NCI-H187 treated with DMSO at 0.1 percent for 48 hours (cell line): Measurements from ENCODE around the gene TCF20.

ENCODE experiments used
- DNase-seq: peaks from one replicate; lab custom pipeline; 2025; lab: John Stamatoyannopoulos, UW

The TCF20 gene

DNA sequence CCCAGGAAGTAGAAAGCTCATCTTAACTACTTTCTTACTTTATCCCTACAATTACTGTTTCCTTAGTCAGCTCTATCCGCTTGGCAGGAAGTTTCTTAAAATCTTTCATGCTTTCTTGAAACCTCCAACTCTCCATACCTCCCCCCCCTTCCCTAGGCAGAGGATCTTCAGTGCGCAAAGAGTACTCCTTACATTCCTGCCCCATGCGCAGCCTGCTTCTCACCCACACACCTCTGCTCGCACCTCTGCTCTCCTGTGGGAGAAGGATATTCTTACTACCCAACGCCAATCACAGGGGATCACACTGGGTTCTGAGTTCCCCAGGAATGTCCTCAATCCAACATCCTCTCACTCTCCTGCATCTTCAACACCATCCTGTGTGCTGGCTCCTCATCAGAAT, 12.3 kb downstream of the TCF20 start:
- DNase-seq = no peak

DNA sequence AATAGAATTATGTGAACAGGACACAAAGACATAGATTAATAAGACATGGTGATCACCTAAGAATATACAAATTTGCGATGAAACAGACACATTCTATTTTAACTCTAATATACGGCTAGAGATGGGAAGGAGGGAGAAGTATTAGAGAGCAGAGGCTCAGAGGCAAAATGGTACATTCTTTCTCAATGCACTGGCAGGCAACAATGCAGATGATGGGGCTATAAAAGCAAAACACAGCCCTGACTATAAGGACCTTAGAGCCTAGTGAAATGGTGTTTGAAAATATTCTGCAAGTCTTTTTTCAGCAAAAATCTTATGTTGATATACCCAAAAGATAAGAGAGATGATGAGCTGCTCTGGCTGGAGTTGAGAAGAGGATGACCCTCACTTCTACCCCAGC, 13.1 kb downstream of the TCF20 start:
- no peak for DNase-seq

DNA sequence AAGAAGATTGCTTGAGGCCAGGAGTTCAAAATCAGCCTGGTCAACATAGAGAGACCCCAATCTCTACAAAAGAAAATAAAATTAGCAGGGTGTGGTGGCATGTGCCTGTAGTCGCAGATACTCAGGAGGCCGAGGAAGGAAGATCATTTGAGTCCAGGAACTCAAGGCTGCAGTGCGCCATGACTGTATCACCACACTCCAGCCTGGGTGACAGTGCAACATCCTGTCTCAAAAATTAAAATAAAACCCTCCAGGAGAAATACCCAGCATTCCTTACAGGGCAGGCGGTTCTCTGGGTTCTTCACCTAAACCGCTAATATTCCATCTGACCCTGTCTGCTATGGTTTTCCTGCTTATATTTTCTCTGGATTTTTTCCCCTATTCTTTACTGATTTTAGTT, 13.5 kb downstream of the TCF20 start:
- no peak for DNase-seq

DNA sequence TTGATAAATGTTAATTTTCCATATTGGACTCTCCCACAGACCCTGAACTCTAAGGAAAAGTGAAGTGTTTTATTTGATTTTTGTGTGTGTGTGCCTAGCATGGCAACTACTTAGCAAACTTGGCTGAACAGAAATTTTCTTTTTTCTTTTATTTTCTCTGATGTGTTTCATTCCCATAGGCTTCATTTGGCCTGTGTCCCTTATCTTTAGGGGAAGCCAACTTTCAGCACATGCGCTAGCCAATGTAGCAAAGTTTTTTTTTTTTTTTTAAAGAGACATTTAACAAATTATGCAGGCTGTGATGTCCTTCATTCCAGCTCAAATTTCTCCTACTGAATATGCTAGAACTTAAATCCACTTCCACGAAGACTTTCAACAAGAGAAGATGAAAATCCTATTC, 14.2 kb downstream of the TCF20 start:
- no peak for DNase-seq

DNA sequence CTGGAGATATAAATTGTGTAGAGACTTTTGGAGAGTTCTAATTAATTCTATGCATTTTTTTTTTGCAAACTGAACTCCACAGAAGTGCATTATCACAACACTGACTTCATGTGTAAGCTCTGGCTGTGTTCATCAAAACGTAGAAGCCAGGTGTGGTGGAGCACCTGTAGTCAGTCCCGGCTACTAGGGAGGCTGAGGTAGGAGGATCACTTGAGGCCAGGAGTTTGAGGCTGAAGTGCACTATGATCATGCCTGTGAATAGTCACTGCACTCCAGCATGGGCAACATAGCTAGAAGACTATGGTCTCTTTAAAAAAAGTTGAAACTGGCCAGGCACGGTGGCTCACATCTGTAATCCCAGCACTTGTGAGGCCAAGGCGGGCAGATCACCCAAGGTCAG, 20.6 kb downstream of the TCF20 start:
- no peak for DNase-seq

DNA sequence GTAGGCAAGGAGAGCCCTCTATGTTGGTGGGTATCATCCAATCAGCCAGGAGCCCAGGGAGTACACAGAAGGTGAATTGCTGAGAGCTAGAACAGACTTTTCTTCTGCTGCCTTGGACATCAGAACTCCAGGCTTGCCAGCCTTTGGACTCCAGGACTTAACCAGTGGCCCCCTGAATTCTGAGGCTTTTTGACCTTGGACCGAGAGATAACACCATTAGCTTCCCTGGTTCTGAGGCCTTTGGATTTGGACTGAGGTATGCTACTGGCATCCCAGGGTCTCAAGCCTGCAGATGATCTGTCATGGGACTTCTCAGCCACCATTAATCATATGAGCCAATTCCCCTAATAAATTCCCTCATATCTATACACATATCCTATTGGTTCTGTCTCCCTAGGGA, 21.5 kb downstream of the TCF20 start:
- no peak for DNase-seq

DNA sequence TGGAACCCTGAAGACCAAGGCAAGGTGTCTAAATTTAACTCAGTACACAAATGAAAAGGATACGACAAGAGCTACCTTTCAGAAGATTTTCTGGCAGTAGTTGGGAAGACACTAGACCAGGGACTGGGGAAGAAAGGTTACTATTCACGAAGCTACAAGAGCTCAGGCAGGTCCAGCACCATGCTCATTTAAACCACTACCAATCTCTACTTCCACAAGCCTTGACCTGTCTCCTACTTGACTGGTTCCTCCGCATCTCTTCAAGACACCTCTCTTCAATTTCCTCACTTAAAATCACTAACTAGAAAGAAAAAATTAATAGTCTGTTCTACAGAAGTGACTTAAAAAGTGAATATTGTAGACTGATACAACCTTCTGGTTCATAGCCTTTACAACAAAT, 22.9 kb downstream of the TCF20 start:
- no peak for DNase-seq

DNA sequence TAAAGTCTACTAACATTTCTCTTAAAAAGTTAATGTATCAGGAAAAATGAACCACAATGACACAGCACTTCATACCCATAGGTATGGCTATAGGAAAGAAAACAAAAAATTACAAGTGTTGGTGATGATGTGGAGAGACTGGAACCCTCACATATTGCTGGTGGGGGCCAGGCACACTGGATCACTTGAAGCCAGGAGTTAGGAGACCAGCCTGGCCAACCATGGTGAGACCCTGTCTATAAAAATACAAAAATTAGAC, 26.7 kb downstream of the TCF20 start:
- no peak for DNase-seq

DNA sequence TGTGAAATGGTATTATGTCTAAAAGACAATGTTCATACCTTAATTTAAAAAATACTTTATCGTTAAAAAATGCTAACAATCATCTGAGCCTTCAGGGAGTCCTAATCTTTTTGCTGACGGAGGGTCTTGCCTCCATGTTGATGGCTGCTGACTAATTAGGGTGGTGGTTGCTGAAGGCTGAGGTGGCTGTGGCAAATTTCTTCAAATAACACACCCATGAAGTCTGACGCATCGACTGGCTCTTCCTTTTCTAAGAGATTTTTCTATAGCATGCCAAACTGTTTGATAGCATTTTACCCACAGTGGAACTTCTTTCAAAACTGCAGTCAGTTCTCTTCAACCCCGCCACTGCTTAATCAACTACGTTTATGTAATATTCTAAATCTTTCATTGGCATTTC, 33.6 kb downstream of the TCF20 start:
- DNase-seq = no peak

DNA sequence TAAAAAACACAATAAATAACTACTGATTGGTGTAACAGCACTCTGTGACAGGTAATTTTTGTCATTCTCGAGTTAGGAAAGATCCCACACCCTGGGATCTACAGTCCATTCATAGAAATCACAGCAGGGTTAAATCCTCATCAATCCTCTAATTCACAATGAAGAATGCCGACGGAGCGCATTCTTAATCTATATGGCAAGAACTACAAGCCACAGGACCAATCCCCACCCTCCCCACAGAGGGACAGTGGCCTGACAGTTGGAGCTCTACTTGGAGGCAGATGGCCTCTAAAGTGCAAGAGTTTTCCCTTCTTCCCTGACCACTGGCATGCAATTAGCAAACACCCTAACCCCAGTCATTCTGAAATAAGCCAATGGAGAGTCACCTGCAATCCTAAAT, 34.2 kb downstream of the TCF20 start:
- DNase-seq = no peak

DNA sequence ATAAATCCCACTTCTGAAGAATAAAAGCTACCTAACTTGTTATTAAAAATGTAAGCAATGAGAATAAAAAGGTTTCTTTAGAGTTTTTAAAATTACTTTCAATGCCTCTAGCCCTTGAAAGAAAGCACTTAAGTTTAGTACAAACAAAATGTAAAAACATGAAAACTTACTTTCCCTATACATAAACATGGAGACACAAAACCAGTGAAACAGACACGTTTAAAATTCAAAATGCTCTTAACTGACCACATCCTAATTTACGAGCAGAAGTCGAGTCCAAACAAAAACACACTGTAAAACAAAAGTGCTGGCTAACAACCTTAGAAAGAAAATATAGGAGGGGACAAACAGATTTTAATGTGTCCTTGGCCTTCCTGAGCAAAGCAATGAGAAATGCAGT, 36.6 kb downstream of the TCF20 start:
- no peak for DNase-seq

DNA sequence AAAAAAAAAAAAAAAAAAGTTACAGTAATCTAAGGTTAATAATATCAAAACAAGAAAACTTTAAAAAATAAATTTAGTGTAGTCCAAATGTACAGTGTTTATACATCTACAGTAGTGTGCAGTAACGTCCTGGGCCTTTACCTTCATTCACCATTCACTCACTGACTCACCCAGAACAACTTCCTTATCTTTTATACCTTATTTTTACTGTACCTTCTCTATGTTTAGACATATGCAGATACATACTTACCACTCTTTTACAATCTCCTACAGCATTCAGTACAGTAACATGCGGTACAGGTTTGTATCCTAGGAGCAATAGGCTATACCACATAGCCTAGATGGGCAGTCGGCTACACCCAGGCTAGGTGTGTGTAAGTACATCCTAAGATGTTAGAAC, 38.5 kb downstream of the TCF20 start:
- no peak for DNase-seq

DNA sequence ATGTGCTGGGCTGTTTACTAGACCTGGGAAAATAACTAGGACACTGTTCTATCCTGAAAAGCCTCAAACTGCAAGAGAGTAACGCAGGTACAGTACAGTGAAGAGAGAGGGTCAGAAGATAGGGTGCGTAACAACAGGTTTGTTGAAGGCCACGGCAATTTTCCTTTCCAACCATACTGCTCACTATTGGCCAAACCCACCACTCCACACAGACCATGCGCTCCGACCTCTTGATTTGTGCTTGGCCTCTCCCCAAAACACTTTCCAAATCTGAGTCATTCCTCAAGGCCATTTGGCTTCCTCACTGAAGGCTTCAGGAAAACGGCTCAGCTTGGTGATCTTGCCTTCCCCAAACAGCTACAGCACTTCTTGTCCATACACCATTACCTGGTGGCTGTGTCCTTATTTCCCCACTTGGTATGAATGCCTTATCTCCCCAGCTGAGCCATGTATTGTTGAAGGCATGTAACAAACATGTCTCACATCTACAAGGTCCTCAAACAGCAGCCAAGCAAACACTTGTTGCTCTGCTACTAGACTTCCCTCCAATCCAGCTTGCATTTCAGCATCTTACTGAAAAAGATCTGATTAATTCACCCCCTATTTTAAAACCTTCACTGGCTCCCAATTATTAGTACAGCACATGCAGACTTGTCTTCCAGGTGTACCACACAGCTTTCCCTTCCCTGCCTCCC, 40.9 kb downstream of the TCF20 start:
- DNase-seq = no peak

DNA sequence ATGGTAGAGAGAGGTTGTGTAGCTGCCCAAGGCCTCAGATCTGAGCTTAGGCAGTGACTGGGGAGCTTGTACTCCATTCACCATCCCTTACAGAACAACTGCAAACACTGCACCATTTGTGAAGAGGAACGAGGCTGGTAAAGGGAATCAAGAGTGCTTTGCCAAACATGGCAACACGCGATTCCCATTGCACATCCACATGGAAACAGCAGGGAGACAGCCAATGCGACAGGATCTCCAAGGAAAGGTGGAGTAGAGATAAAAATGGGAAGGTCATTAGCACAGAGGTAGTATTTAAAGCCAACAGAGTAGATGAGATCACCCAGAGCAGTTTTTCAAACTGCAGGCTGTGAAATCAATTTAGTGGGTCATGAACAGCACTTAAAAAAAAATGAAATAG, 42.0 kb downstream of the TCF20 start:
- DNase-seq = no peak

DNA sequence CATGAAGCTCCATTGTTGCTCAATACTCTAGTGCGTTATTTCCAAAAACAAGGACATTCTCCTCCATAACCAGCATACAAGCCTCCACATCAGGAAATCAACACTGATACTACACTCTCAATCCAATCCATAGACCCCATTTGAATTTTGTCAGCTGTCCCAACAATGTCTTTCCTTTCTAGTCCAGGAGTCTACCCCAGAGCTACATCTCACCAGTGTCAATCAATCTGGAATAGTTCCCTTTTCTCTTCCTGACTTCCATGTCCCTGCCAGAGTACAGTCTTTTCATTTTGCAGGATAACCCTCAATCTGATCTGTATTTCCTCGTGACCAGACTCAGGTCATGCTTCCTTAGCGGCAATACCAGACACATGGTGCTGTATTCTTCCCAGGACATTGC, 43.0 kb downstream of the TCF20 start:
- DNase-seq = no peak

DNA sequence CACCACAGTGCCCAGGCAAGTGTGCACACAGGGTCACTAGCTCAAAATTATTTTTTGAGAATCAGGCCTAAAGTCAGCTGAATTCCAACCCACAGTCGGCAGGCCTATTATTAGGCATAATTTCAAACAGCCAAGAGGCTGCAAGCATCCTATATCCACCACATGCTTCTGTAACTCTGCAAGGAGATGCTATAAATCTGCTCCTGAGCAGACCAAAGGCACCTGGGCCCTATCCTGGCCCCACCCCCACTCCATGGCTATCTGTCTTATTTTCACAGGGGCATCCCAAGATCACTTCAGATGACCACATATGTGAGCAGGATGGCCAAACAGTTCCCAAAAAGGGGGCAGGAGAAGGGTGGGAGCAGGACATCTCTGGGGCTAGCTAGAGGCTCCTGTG, 44.6 kb downstream of the TCF20 start:
- no peak for DNase-seq

DNA sequence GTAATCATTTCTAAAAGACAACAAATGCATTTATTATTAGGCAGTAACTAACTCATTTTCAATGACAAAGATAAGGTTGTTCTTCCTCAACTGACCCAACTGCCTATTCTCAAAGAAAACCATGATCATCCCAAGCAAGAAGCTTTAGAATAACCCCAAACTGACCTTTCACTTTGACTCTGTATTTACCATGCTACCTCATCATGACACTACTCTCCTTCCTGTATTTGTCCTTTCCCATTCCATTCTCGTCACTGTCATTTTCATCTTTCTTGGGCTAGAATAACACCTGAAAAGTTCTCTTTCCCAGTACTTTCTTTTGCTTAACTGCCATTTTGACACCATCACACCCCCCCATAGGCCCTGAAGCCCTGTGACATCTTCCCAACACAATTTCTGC, 48.3 kb downstream of the TCF20 start:
- no peak for DNase-seq
